CD4-positive, alpha-beta T cell treated with Interleukin-15 for 4 hours (primary cell): ENCODE results near the gene RIMS1.
"Not testable (repeated sequence)": the region's sequence is repeated elsewhere in the genome, so short reads cannot be mapped to it uniquely, and the experiment has no call there.

Source experiments
- DNase-seq: peaks from one replicate; pipeline ENCODE4 v3.0.0-alpha.2; 2020; ENCODE audit warnings: low spot score

RIMS1 gene

GRCh38 chr6:72248621-72249020 lies 362.3 kb downstream of the RIMS1 start:
- DNase-seq, result no peak

DNA sequence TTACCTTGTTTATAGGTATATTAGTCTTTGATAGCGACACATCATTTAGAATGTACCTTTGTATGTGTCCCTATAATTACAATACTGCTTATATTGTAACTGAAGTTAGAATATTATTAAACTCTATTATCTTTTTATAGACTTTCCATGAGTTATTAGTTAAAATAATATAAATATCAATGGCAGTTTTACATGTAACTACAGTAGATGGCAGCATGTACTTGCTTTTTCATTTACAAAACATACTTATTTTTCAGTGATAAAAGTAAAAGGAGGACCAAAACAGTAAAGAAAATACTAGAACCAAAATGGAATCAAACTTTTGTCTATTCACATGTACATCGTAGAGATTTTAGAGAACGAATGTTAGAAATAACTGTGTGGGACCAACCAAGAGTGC lies 364.3 kb downstream of the RIMS1 start:
- no peak for DNase-seq

DNA sequence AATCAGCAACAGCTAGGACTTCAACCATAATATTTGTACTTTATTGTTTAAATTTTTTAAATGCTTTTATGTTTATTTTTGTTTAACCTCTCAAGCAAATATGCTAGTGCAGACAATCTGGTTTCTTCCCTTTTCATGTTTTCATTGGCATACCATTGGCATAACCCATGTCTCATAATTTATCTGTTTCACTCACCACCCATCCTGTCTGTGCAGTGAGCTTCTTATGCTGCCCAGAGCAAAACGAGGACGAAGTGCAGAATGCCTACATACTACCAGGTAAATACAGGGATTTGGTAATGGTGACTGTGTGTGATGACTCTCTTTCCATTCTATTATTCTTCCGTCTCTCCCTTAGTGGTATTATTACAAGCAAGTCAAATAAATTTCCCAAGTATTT lies 374.1 kb downstream of the RIMS1 start:
- no peak for DNase-seq

GRCh38 chr6:72261554-72261953 lies 375.2 kb downstream of the RIMS1 start:
- DNase-seq, result no peak

GRCh38 chr6:72262254-72262653 lies 375.9 kb downstream of the RIMS1 start:
- DNase-seq, result no peak

GRCh38 chr6:72267470-72267869 lies 381.1 kb downstream of the RIMS1 start:
- no peak for DNase-seq

DNA sequence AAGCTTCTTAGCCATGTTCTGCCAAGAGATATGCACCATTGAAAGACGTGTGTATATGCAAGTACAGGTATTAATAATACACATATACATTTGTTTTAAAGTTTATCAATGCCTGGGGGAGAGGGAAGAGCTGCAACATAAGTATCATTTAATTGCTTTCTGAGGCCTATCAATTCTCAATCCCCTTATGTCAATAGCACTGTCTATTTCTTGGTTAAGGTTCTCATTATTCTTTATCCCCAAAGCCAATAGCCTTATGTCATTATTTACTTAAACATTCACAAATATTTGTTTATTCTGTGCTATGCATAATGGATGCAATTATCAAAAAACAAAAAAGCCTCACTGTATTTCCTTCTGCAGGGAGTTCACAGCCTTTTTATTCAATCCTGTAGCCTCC lies 385.2 kb downstream of the RIMS1 start:
- DNase-seq, result no peak

- no peak for DNase-seq
Observed at GRCh38 chr6:72272958-72273357, 386.6 kb downstream of the RIMS1 start.

GRCh38 chr6:72275888-72276287 lies 389.5 kb downstream of the RIMS1 start:
- no peak for DNase-seq

DNA sequence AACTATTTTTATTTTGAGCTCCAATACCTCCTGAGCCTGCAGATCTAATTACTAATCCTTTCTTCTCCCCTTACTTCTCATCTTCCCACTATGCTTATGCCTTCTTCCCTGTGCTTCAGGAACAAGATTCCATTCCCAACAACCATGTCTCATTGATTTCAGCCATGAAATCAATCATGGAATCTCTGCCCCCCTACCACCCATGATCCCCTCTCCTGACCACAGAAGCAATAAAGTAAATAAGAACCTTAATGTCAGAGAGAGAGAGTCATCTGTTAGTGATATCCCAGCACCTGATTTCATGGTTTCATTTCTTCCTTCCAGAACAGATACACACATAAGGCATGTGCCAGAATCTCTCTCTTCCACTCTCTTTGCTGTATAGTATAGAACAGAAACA lies 395.9 kb downstream of the RIMS1 start:
- no peak for DNase-seq

- DNase-seq, result no peak
Observed at GRCh38 chr6:72283571-72283970, 397.2 kb downstream of the RIMS1 start.

- DNase-seq, result no peak
Observed at GRCh38 chr6:72286911-72287311, 400.6 kb downstream of the RIMS1 start.

- DNase-seq, result no peak
Observed at GRCh38 chr6:72287801-72288200, 401.5 kb downstream of the RIMS1 start.

GRCh38 chr6:72288592-72288991 lies 402.2 kb downstream of the RIMS1 start:
- no peak for DNase-seq

DNA sequence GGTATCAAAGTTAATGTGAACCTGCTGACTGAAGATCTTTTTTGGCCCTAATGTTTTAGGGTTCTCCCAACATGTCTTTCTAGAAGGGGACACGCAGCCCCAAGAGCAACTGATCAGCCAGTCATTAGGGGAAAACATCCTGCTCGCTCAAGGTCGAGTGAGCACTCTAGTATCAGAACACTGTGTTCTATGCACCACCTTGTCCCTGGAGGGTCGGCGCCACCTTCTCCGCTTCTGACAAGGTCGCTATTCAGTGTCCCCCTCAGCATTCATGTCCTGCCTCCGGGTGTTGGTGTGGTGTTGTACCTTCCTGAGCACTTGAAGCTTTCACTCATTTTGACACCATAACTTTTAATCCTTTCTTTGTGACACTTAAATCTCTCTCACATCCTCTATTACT lies 404.3 kb downstream of the RIMS1 start:
- DNase-seq, result no peak

DNA sequence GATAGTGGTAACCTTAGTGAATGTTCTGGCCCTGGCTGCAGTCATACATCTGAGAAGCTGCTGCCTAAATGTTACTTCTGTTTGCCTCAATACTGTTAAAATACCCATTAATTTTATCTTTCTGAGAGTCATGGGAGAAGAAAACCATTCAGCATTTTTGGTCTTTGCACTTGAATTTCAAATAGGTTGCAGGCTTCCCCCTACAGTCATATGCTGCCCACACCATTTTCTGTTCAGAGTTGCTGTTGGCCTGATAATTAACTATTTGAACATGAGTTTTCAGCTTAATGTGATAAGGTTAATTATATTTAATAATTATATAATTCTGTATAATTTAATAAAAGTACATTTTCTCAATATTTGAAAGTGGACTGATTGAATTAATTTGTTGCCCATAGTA lies 410.0 kb downstream of the RIMS1 start:
- no peak for DNase-seq

- no peak for DNase-seq
Observed at GRCh38 chr6:72305971-72306370, 419.6 kb downstream of the RIMS1 start.

GRCh38 chr6:72316675-72317380 lies 430.5 kb downstream of the RIMS1 start:
- no peak for DNase-seq

DNA sequence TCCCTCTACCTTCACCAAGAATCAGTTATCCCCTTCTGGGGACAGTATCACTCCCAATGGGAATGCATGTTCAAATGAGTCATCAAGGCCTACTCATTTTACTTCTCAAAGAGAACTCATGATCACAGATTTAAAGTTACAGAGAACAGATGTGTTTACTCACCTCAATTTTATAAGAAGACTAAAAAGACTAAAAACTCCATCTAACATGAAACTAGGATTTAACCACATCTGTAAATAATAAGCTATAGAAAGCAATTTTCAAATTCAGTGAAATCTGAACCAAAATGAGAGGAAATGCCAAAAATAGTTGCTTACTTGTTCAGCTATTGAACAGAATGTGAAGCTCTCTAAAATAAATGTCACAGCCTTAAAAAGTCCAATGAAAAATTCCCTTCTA lies 435.4 kb downstream of the RIMS1 start:
- DNase-seq, result no peak

- no peak for DNase-seq
Observed at GRCh38 chr6:72322771-72323170, 436.4 kb downstream of the RIMS1 start.

DNA sequence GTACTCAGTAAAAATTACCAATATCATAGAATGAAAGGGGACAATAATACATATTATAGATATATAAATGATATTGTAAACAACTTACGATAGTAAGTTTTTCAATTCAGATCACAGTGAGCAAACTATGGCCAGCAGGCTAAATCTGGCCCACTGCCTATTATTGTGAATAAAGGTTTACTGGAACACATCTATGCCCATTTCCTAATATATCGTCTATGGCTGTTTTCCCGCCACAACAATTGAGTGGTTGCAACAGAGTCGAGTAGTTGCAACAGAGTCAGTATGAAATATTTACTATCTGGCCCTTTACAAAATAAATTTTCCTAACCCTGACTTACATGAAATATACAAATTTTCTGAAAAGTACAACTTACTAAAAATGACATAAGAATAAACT lies 438.2 kb downstream of the RIMS1 start:
- DNase-seq, result no peak

DNA sequence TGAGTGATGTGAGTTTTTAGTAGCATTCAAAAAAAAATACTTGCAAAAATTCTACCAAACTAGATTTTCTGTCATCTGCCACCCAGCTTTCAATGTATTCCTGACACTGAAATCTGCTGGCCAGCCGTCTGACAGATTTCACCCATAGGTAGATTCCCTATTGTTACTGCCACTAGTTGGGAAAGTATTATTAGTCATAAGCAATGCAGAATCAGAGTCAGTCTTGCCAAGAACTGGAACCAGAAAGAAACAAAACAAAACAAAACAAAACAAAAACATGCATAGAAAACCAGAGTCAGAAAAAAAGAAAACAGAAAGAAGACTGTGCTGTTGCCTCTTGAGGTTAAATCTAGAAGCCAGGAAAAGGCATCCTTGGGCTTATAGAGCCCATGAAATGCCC lies 442.4 kb downstream of the RIMS1 start:
- no peak for DNase-seq

DNA sequence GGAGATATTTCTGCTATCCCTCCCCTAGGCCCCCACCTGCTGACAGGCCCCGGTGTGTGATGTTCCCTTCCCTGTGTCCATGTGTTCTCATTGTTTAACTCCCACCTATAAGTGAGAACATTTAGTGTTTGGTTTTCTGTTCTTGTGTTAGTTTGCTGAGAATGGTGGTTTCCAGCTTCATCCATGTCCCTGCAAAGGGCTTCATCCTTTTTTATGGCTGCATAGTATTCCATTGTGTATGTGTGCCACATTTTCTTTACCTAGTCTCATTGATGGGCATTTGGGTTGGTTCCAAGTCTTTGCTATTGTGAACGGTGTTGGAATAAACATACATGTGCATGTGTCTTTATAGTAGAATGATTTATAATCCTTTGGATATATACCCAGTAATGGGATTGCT lies 448.9 kb downstream of the RIMS1 start:
- DNase-seq, result not testable (repeated sequence)

DNA sequence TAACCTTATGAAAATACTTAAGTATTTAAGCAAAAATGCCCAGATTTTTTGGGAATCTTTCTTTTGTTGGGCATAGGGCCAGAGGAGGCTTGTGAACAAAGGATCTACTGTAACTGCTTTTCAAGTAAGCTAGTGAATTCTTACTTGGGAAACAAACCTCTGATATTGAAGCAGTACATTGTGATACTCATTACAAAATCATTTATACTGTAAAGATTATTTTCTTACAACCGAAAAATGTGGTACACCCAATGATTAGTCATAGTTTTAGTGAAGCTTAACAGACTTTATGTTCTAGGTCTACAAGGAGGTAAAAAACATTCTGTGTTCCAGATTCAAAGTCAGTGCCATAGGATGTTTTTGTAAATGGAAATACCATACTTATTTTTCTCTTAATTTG lies 462.6 kb downstream of the RIMS1 start:
- no peak for DNase-seq
